HG03060 (cell line): Measurements from ENCODE around the gene PLEKHM3.

Source experiments
- ATAC-seq: cut with Tn5 transposase; IDR thresholded peaks from one replicate; pipeline ENCODE4 v1.9.1; 2021; ENCODE audit warnings: low read depth, moderate number of reproducible peaks; ENCODE audit not compliant: unreplicated experiment

The PLEKHM3 gene

GRCh38 chr2:207869784-207870778 is 155.2 kb downstream of the PLEKHM3 start:
- ATAC-seq, result peak; percentile 56

DNA sequence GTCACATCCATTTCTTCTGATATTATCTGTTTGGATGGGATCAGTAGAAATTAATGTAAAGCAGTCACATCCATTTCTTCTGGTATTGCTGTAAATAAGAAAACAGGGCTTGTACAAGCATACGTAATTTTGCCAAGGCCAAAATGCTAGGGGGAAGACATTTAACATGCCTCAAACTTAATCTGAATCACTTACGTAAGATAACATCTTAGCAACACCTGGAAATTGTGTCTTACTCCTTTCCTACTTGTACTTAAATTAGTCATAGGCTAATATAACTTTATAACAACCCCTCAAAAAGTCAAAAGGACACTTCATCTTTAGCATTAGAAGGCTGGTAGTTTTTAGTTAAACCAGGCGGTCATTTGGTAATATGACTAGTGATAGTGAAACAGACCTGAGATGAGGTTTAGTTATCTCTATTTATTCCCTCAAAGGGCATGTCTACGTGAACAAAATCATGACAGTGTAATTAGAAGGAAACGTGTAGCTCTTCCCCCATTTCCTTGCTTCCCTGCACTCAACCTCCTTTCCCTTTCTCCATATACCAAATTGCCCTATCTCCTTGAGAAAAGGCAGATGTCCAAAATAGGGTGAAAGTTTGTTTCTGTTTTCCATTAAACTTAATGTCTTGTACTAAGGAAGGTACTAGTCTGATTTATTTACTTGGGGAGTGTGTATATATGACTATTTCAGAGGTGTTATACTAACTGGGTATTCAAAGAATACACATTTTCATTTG is 156.3 kb downstream of the PLEKHM3 start:
- ATAC-seq, result no peak

GRCh38 chr2:207867905-207868304 is 157.4 kb downstream of the PLEKHM3 start:
- no peak for ATAC-seq

GRCh38 chr2:207867056-207867455 is 158.3 kb downstream of the PLEKHM3 start:
- no peak for ATAC-seq

- no peak for ATAC-seq
These were observed 160.1 kb downstream of the PLEKHM3 start for GRCh38 chr2:207865210-207865609.

- no peak for ATAC-seq
These were observed 162.0 kb downstream of the PLEKHM3 start for GRCh38 chr2:207863345-207863744.

GRCh38 chr2:207861789-207862188 is 163.5 kb downstream of the PLEKHM3 start:
- no peak for ATAC-seq

DNA sequence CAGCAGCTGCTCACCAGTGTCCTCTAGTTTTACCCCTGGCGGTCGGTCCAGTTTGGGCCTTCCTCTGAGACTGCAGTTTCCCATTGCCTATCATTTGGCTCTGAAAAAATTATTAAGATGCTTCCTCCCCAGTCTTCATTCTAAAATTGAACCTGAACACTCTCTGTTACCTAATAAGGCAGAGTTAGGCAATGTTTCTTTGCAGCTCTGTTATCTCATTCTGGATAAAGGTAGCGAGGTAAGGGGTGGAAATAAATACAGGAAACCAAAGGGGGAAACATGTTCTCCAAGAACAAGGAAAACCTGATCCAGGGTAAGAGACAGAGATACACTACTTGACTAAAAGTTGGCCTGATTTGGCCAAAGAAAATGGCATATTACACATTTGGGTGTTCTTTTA is 164.6 kb downstream of the PLEKHM3 start:
- no peak for ATAC-seq

DNA sequence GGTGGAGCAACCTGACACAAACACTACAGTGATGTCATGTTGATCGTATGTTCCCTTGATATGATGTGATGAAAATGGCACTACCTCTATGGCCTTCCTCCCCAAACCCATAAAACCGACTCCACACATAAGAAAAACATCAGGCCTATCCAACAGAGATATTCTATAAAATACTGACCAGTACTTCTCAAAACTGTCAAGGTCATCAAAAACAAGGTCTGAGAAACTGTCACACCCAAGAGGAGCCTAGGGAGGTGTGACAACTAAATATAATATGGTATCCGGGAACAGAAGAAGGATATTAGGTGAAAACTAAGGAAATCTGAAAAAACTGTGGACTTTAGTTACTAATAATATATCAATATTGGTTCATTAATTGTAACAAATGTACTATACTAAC is 169.7 kb downstream of the PLEKHM3 start:
- no peak for ATAC-seq

GRCh38 chr2:207854484-207855440 is 170.6 kb downstream of the PLEKHM3 start:
- ATAC-seq, result no peak

DNA sequence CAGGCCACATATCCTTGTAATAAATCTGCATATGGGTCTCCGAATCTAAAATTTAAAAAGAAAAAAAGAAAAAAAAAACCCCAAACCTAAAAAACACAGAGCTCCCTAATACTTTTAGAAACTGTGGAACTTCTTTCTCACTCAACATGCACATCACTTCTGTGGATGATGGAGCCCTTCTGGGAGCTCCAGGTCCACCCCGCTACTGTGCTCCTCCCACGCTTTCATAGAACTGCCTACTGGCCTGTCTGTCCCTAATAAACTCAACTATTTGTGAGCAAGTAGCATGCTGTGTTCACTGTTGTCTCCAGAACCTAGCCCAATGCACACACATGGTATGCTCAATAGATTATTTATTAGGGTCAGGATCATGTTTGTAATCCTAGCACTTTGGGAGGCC is 172.5 kb downstream of the PLEKHM3 start:
- no peak for ATAC-seq

- no peak for ATAC-seq
These were observed 175.9 kb downstream of the PLEKHM3 start for GRCh38 chr2:207849443-207849842.

DNA sequence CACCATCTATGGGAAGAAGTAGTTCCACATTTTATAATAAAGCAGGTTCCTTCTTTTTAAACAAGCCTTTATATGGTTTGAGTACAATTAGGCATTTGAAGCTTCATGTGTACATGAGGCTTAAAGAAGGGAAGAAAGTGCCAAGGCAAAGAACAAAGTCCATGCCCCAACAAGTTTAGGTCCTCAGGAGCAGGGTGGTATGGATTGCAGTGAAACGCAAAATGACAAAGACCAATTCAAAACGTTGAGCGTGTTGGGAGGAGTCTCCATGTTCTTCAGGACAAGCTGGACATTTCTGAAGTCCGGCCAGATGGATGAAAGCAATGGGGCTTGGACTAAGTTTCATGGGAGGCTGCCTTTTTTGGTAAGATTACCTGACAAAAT is 176.8 kb downstream of the PLEKHM3 start:
- no peak for ATAC-seq

DNA sequence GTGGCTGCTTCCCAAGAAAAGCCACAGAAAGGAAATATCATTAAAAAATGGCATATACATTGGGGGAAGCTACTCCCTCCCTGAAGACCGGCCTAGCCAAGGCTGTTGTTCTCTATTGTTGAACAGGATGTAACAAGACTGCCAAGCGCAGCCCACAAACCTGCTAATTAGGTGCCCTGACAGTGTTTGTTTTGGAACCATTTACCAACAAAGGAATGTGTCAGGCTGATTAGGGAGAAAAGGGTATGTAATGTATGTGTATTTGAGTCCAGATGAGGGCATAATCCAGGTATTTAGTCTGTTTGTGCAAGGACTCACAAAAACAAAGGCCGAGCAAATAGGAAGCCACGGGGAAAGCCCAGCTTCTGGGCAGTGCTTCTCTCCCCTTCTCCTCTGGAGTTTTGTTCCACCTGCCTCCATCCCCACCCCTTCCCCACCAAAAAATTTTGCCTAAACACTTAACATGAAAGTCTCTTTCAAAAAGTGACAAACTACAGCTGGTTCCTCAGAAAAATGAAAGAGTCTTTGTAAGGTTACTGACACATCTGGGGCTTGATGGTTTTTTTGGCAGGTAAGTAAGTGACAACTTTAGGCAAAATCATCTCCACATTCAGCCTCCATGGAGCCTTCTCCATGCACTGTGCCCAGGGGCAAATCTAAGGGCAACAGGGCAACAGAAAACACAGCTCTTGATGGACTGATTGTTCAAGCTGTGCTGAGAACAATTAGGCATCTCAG is 177.4 kb downstream of the PLEKHM3 start:
- ATAC-seq, result no peak

GRCh38 chr2:207847098-207847806 is 178.1 kb downstream of the PLEKHM3 start:
- no peak for ATAC-seq

- no peak for ATAC-seq
These were observed 180.0 kb downstream of the PLEKHM3 start for GRCh38 chr2:207845202-207845864.

GRCh38 chr2:207844648-207845047 is 180.7 kb downstream of the PLEKHM3 start:
- ATAC-seq, result no peak

- no peak for ATAC-seq
These were observed 185.2 kb downstream of the PLEKHM3 start for GRCh38 chr2:207840101-207840500.

DNA sequence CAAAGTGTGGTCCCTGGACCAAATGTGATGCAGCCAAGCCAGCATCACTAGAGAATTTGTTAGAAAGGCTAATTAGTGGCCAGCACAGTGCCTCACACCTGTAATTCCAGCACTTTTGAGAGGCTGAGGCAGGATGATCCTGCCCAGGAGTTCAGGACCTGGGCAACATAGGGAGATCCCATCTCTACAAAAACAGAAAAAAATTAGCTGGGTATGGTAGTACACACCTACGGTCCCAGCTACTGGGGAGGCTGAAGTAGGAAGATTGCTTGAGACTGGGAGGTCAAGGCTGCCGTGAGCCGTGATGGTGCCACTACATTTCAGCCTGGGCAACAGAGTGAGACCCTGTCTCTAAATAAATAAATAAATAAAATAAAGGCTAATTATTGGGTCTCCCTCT is 185.8 kb downstream of the PLEKHM3 start:
- no peak for ATAC-seq
